ENCODE results near the gene GALC.

DNA sequence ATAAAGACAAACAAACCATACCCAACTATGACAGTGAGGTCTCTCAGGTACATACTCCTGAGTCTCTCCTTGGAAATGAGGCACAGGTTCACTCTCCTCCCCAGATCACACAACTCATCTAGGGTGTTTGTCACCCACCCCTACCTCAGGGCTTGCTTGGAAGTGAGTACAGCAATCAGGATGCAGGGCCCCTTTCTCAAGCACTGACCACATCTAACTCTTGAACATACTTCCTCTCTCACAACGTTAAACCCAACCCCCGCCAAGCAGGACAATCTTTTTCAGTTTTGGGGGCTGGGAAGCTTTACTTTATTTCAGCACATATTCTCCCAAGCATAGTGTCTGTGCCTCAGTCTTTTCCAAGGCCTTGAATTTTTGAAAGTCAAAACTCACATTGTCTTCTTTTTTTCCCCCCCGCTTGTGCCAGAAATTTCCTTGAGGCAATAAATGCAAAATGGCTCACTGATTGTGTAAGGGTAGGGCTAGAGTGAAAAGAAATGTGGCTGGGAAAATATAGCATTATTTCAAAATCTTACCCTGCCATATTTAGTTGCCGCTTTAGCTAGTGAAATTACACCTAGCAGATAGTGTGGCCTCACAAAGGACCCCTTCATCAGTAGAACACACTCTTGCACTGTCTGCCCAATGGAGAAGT lies 9.6 kb upstream of the GALC start:
- TF ChIP-seq POLR2AphosphoS5 (IDR thresholded peaks at IDR 0.05) (no peak), POLR2A (IDR thresholded peaks at IDR 0.05) (no peak)
